Measurements from ENCODE around the gene NAT9. TPM values are rescaled to one million over a fixed set of nuclear protein-coding genes. Genes with fewer than 3 reads are reported as not detected.

NAT9 gene
- total RNA-seq, 4 donors from 2014 or later, result 18.3 to 34.4 (median 27.6) TPM

- Histone ChIP-seq H3K4me3 (no peak overlapping the region), H3K36me3 (no peaks in the 10 kb centered on the region), H3K4me1 (peaks cover 44 to 86% (median 68%) of the 10 kb centered on the region in 4 donors), H3K27me3 (no peaks in the 10 kb centered on the region), H3K27ac (peak overlapping the region; percentile 33 to 65 (median 44)), H3K9me3 (no peaks in the 10 kb centered on the region)
- no peak for DNase-seq
- TF ChIP-seq POLR2A (IDR thresholded peaks at IDR 0.05), result no peak
- TF ChIP-seq POLR2AphosphoS5 (IDR thresholded peaks at IDR 0.05), result no peak
- TF ChIP-seq EP300 (IDR thresholded peaks at IDR 0.05; ENCODE audit: low read depth), result no peak
- TF ChIP-seq, protein P1, sequence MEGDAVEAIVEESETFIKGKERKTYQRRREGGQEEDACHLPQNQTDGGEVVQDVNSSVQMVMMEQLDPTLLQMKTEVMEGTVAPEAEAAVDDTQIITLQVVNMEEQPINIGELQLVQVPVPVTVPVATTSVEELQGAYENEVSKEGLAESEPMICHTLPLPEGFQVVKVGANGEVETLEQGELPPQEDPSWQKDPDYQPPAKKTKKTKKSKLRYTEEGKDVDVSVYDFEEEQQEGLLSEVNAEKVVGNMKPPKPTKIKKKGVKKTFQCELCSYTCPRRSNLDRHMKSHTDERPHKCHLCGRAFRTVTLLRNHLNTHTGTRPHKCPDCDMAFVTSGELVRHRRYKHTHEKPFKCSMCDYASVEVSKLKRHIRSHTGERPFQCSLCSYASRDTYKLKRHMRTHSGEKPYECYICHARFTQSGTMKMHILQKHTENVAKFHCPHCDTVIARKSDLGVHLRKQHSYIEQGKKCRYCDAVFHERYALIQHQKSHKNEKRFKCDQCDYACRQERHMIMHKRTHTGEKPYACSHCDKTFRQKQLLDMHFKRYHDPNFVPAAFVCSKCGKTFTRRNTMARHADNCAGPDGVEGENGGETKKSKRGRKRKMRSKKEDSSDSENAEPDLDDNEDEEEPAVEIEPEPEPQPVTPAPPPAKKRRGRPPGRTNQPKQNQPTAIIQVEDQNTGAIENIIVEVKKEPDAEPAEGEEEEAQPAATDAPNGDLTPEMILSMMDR (IDR thresholded peaks at IDR 0.05), result no peak
- in situ Hi-C loops (cut with MboI; ENCODE audit: low pct_ligation_motif_present in 1 of 4, low pct_unique_long_range_greater_than_20kb in 1 of 4, low sequenced_read_pairs in 3 of 4), result no loop called here
- intact Hi-C loops (cut with DNase I; ENCODE audit: low total_unique reads), result no loop called here
- WGBS, 2 donors (ENCODE audit: low coverage in 1 of 2), result 58% methylated on average over 8 of the region's 10 CpGs; no CpG with 5 or more reads in 1 of the 2 donors
These were observed 16.2 kb downstream of the NAT9 start for GRCh38 chr17:74759941-74760340.

GRCh38 chr17:74759243-74759801 lies 16.8 kb downstream of the NAT9 start:
- H3K27ac ChIP-seq, result peak overlapping the region; percentile 33 to 65 (median 44)
- no peak for TF ChIP-seq POLR2A (IDR thresholded peaks at IDR 0.05)
- TF ChIP-seq POLR2AphosphoS5 (IDR thresholded peaks at IDR 0.05), result no peak
- TF ChIP-seq, protein P1 (IDR thresholded peaks at IDR 0.05), result no peak
- TF ChIP-seq EP300 (IDR thresholded peaks at IDR 0.05; ENCODE audit: low read depth), result no peak
- no peaks in the 10 kb centered on the region for H3K36me3 ChIP-seq
- intact Hi-C loops (cut with DNase I; ENCODE audit: low total_unique reads) (no loop called here), in situ Hi-C loops (cut with MboI; ENCODE audit: low pct_ligation_motif_present in 1 of 4, low pct_unique_long_range_greater_than_20kb in 1 of 4, low sequenced_read_pairs in 3 of 4) (no loop called here)
- H3K4me1 ChIP-seq, result peaks cover 44 to 80% (median 66%) of the 10 kb centered on the region in 4 donors
- 77% methylated on average over 7 of the region's 9 CpGs; no CpG with 5 or more reads in 1 of the 2 donors for whole genome bisulfite sequencing, 2 donors (ENCODE audit: low coverage in 1 of 2)
- H3K9me3 ChIP-seq, result no peaks in the 10 kb centered on the region
- H3K27me3 ChIP-seq, result no peaks in the 10 kb centered on the region
- DNase-seq, result peak; percentile 69
- no peak overlapping the region for H3K4me3 ChIP-seq

GRCh38 chr17:74758848-74759168 lies 17.3 kb downstream of the NAT9 start:
- no peak overlapping the region for H3K4me3 ChIP-seq
- H3K36me3 ChIP-seq, result no peaks in the 10 kb centered on the region
- 71% methylated on average over 2 of the region's 2 CpGs; no CpG with 5 or more reads in 1 of the 2 donors for WGBS, 2 donors (ENCODE audit: low coverage in 1 of 2)
- no peaks in the 10 kb centered on the region for H3K27me3 ChIP-seq
- DNase-seq, result peak; percentile 46
- in situ Hi-C loops (cut with MboI; ENCODE audit: low pct_ligation_motif_present in 1 of 4, low pct_unique_long_range_greater_than_20kb in 1 of 4, low sequenced_read_pairs in 3 of 4) (no loop called here), intact Hi-C loops (cut with DNase I; ENCODE audit: low total_unique reads) (no loop called here)
- TF ChIP-seq POLR2A (IDR thresholded peaks at IDR 0.05), result no peak
- TF ChIP-seq EP300 (IDR thresholded peaks at IDR 0.05; ENCODE audit: low read depth), result no peak
- TF ChIP-seq POLR2AphosphoS5 (IDR thresholded peaks at IDR 0.05), result no peak
- TF ChIP-seq, protein P1 (IDR thresholded peaks at IDR 0.05), result no peak
- H3K4me1 ChIP-seq, result peaks cover 44 to 76% (median 61%) of the 10 kb centered on the region in 4 donors
- H3K9me3 ChIP-seq, result no peaks in the 10 kb centered on the region
- H3K27ac ChIP-seq, result peak overlapping the region; percentile 43 to 65 (median 46)

- H3K27ac ChIP-seq, result peak overlapping the region; percentile 43 to 65 (median 46)
- TF ChIP-seq, protein P1 (IDR thresholded peaks at IDR 0.05), result no peak
- TF ChIP-seq POLR2A (IDR thresholded peaks at IDR 0.05) (no peak), POLR2AphosphoS5 (IDR thresholded peaks at IDR 0.05) (no peak), EP300 (IDR thresholded peaks at IDR 0.05; ENCODE audit: low read depth) (no peak)
- intact Hi-C loops (cut with DNase I; ENCODE audit: low total_unique reads) (loop anchor here (1.0 kb wide), 1 partner anchor 26 kb away; no protein-coding TSS in a partner anchor), in situ Hi-C loops (cut with MboI; ENCODE audit: low pct_ligation_motif_present in 1 of 4, low pct_unique_long_range_greater_than_20kb in 1 of 4, low sequenced_read_pairs in 3 of 4) (no loop called here)
- peaks cover 42 to 75% (median 55%) of the 10 kb centered on the region in 4 donors for H3K4me1 ChIP-seq
- WGBS, 2 donors (ENCODE audit: low coverage in 1 of 2), result 53 to 60% methylated on average over 4 to 24 of the region's 26 CpGs
- DNase-seq, result peak; percentile 33
- H3K4me3 ChIP-seq, result no peak overlapping the region
- no peaks in the 10 kb centered on the region for H3K9me3 ChIP-seq
- H3K36me3 ChIP-seq, result no peaks in the 10 kb centered on the region
- H3K27me3 ChIP-seq, result no peaks in the 10 kb centered on the region
These were observed 18.0 kb downstream of the NAT9 start for GRCh38 chr17:74757931-74758847.
